Lung (tissue), 12 donors: Measurements from ENCODE around the gene PLA2G4F. TPM values are rescaled to one million over a fixed set of nuclear protein-coding genes. Genes with fewer than 3 reads are reported as not detected.

Experiments used
- ATAC-seq: fragments of 200-7000 bp; cut with Tn5 transposase; one replicate; pipeline ENCODE4 v1.9.1; 2020; ENCODE audit warnings: moderate number of reproducible peaks; ENCODE audit not compliant: insufficient read depth, low FRiP score
- DNase-seq, 3 donors: peaks; one replicate each; pipeline ENCODE4 v3.0.0-alpha.2; 2013 to 2017
- H3K27ac ChIP-seq, 2 donors: one replicate each; pipeline ENCODE4 v1.5.1; 2013; ENCODE audit warnings: mild to moderate bottlenecking in 2 of 2, moderate library complexity in 2 of 2, control low read depth in 1 of 2, inconsistent platforms in 1 of 2, low read depth in 1 of 2, low read length in 1 of 2
- H3K27me3 ChIP-seq, 3 donors: one replicate each; pipeline ENCODE4 v1.5.1; 2013; ENCODE audit warnings: low read length in 2 of 3; ENCODE audit not compliant: control insufficient read depth in 3 of 3, insufficient read depth in 3 of 3
- H3K36me3 ChIP-seq, 4 donors: one replicate each; pipeline ENCODE4 v1.5.1; 2013; ENCODE audit warnings: low read length in 4 of 4, mild to moderate bottlenecking in 1 of 4, moderate library complexity in 1 of 4; ENCODE audit not compliant: control insufficient read depth in 4 of 4, insufficient read depth in 4 of 4
- H3K4me1 ChIP-seq, 5 donors: one replicate each; pipeline ENCODE4 v1.5.1; 2013; ENCODE audit warnings: low read length in 5 of 5, mild to moderate bottlenecking in 2 of 5, moderate library complexity in 1 of 5; ENCODE audit not compliant: control insufficient read depth in 5 of 5, insufficient read depth in 5 of 5
- H3K4me3 ChIP-seq: one replicate; pipeline ENCODE4 v1.5.1; 2013; ENCODE audit warnings: mild to moderate bottlenecking, control low read depth, moderate library complexity
- H3K9ac ChIP-seq, 2 donors: one replicate each; pipeline ENCODE4 v1.5.1; 2013; ENCODE audit warnings: low read length in 2 of 2, control low read depth in 1 of 2; ENCODE audit not compliant: insufficient read depth in 1 of 2
- H3K9me3 ChIP-seq, 4 donors: one replicate each; pipeline ENCODE4 v1.5.1; 2013; ENCODE audit warnings: low read length in 3 of 4, mild to moderate bottlenecking in 1 of 4, moderate library complexity in 1 of 4; ENCODE audit not compliant: control insufficient read depth in 4 of 4, insufficient read depth in 3 of 4
- CTCF ChIP-seq: IDR thresholded peaks from 2 replicates; pipeline ENCODE4 v1.5.1; 2012; ENCODE audit warnings: mild to moderate bottlenecking; ENCODE audit errors: control extremely low read depth, extremely low read depth
- WGBS, 2 donors: extraction: QIAGEN DNeasy Blood & Tissue Kit; methylation state at CpG; one replicate each; pipeline ENCODE4 v1.1.7; 2013; 5-methylcytosine and 5-hydroxymethylcytosine counted together
- polyA plus RNA-seq, 2 donors: library from polyadenylated mRNA; stranded (reverse); fragments of 200-250 nt; gene quantifications; one replicate each; pipeline ENCODE4 v1.2.1, GENCODE V29; 2013
- total RNA-seq, 2 donors: library from RNA; depleted of rRNA in 1 of 2; stranded (reverse); fragments of >200 nt in 1 of 2; gene quantifications; one replicate each; pipeline ENCODE4 v1.2.1, GENCODE V29; 2014 to 2021
- donor health status: control.
- donor health status: control.
- donor health status: Bipolar disorder and iron deficiency.
- donor health status: healthy.
- donor health status: DM: yes; HTN: yes; CAD: no.

Gene PLA2G4F
- total and polyA plus RNA-seq, 4 donors, result 10.9 to 116 (median 41.8) TPM

GRCh38 chr15:42144841-42145375 is 11.5 kb downstream of the PLA2G4F start:
- TF ChIP-seq CTCF, result no peak
- DNase-seq (no peak), ATAC-seq (no peak)
- no peaks in the 10 kb centered on the region for H3K36me3 ChIP-seq
- H3K4me1 ChIP-seq, result no peaks in the 10 kb centered on the region
- WGBS, 2 donors, result 82 to 86% methylated on average over 9 of the region's 9 CpGs
- no peaks in the 10 kb centered on the region for H3K9me3 ChIP-seq
- H3K4me3 ChIP-seq, result no peak overlapping the region
- no peak overlapping the region for H3K9ac ChIP-seq
- H3K27me3 ChIP-seq, result no peaks in the 10 kb centered on the region
- no peak overlapping the region for H3K27ac ChIP-seq

GRCh38 chr15:42143866-42144625 is 12.4 kb downstream of the PLA2G4F start:
- ATAC-seq, result no peak
- Histone ChIP-seq H3K4me3 (no peak overlapping the region), H3K9me3 (no peaks in the 10 kb centered on the region), H3K9ac (no peak overlapping the region), H3K27ac (no peak overlapping the region), H3K4me1 (no peaks in the 10 kb centered on the region), H3K27me3 (no peaks in the 10 kb centered on the region), H3K36me3 (no peaks in the 10 kb centered on the region)
- no peak for TF ChIP-seq CTCF
- no peak for DNase-seq
- 91 to 93% methylated on average over 18 of the region's 18 CpGs for WGBS, 2 donors

- no peak for TF ChIP-seq CTCF
- DNase-seq, result no peak
- 95 to 96% methylated on average over 4 of the region's 4 CpGs for WGBS, 2 donors
- no peak overlapping the region for H3K4me3 ChIP-seq
- no peaks in the 10 kb centered on the region for H3K9me3 ChIP-seq
- no peak overlapping the region for H3K27ac ChIP-seq
- ATAC-seq, result no peak
- H3K4me1 ChIP-seq, result no peaks in the 10 kb centered on the region
- no peaks in the 10 kb centered on the region for H3K36me3 ChIP-seq
- H3K9ac ChIP-seq, result no peak overlapping the region
- no peaks in the 10 kb centered on the region for H3K27me3 ChIP-seq
These were observed 13.1 kb downstream of the PLA2G4F start for GRCh38 chr15:42143356-42143755.
